MV-4-11 (cell line): ENCODE measurements around the gene XYLT1.

Experiments
- DNase-seq: peaks from one replicate; lab custom pipeline; 2025; lab: John Stamatoyannopoulos, UW

XYLT1 gene

DNA sequence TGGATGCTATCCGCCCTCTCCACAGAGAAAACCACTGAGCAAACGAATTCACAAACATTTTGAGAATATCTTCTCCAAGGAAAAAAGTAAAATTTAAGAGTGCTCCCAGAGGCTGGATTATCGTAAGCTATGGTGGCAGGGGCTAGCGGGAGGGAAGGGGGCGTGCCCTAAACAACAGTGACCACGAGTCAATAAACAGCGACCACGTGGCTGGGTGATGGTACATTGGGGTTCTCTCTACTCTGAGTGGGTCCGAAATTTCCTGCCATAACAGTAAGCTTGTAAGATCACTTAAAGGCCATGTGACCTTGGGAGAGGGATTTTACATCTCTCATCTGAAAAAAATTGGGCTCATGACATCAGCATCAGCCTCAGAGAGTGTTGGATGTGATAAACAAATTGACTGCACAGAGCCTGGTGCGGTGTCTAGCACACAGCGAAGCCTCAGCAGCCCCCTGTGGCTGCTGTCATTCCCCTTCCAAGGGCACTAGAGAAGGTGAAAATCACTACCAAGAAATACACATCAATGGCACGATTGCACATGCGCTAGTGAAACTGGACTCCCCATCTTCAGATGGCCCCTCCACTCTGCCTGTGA is 213.2 kb downstream of the XYLT1 start:
- DNase-seq = no peak

DNA sequence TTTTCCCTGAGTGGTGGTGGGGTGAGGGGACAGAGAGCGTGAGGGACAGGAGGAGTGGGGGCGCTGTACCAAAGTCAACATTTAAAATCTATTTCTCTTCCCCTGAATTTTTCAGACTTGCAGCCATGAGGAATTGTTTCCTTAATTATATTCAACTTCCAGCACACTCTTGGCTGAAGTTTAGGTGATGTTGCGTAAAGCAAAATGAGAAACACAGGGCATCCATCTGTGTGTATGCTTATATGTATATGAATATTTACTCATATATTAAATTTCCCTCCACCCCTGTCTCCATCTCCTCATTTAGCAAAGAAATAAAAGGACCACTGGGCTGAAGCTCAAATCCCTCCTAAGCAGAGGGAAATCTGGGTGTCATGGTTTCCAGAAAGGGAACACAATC is 218.1 kb downstream of the XYLT1 start:
- DNase-seq = no peak

DNA sequence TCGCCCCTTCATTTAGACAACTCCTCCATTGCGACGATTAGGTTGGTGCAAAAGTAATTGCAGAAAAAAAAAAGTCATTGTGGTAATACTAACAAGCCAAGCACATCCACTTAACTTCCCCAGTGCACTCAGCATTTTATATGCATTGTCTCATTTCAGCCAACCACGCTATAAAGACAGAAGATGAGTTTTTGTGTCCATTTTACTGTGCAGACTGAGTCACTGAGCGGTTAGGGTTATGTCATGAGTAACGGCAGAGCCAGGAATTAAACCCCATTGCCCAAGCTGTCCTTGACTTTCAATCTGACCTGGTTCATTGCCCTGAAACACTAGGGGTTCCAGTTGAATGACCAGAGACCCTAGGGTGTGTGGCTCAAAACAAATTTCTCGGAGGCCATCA is 218.7 kb downstream of the XYLT1 start:
- DNase-seq = peak; percentile 55

DNA sequence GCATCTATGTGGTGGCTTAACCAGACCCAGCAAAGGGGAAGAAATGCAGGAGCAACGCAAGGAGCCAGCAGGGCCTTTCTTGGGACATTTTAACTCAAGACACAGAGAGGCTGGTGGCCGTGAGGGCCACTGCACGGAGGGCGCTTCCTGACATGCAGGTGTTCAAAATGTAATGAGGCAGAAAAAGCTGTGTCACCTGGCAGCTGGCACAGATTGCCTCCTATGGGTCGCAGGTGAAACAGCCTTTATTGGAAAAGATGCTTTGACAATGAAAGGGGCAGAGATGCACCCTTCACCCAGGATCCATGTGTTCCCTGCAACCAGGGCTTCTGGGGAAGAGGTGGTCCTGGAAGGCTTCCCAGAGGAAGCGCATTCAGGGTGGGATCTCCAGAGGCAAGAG is 219.3 kb downstream of the XYLT1 start:
- no peak for DNase-seq

DNA sequence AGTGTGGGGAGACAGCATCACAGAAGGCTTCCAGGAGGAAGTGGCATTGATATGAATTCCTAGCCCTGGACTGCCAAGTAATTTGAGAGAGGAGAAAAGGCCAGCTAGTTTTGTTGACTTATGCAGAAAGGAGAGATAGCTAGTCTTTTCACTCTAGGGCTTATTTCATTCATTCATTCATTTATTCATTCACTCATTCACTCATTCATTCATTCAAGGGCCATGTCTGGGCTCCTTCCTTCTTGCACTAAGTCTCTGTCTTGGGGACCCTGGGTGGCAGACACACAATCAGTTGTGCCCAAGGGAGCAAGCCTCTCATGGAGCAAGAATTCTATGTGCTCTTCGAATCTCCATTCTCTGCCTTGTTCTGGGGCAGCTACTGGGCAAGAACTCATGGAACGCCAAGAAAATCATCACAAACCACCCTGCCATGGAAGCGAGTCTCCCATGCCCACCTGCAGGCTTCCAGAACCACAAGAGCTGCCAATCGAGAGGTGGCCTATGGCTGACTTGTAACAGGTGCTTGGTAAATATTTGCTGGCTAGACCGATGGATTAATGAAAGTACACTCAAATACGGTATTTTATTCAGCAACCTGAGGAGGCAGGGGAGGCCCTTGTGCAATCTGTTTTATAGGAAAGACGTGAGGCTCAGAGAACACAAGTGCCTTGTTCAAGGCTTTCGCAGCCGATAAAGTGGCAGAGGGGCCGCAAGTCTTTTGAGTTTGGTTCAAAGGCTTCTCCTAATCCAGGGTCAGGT is 223.6 kb downstream of the XYLT1 start:
- DNase-seq = no peak

- DNase-seq = no peak
These were observed 224.4 kb downstream of the XYLT1 start for GRCh38 chr16:17246268-17246885.

DNA sequence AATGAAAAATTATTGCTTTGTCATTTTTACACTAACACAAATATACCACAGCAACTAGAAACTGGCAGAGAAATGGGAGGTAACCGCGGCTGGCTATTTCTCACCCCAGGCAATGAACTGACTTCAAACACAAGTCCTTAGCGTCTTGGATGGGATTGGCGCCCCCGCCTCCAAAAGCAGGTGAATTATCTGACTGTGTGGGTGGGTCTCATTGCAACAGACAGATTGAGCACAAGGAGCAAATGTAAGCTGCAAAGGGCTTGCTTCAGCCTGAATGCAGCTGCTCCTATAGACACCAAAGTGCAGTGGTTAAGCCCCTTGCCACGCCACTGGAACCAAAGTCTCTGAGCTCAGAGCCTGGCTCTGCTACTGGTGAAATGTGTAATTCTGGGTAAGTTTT is 225.0 kb downstream of the XYLT1 start:
- DNase-seq = no peak

- DNase-seq = no peak
These were observed 225.7 kb downstream of the XYLT1 start for GRCh38 chr16:17244872-17245551.

- no peak for DNase-seq
These were observed 229.4 kb downstream of the XYLT1 start for GRCh38 chr16:17241264-17241835.

DNA sequence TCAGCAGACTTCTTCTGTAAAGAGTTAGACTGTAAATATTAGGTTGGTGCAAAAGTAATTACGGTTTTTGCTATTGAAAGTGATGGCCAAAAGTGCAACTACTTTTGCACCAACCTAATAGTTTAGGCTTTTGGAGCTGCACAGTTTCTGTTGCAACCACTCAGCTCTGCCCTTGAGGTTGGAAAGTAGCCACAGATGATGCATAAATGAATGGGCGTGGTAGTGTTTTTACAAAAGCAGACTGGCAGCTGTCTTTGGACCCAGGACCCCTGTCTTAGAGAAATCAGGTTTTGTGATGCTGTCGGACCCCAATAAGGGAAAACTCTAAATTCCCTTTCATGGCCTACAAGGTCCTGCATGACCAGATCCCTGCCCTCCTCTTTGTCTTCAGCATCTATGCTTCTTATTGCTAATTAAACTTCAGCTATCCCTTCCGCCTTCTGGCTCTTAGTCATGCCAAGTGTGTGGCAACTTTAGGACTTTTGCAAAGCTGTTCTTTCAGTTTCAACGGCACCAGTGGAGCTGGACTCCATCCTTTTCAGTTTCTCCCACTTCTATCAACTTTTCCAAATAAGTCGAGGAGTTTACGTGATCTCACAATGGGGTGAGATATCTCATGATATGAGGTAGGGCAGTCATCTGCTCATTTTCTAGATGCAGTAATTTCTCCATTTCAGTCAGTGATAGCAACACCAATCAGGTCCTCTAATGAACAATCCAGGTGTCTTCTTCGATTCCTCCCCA is 232.3 kb downstream of the XYLT1 start:
- peak; percentile 60 for DNase-seq

DNA sequence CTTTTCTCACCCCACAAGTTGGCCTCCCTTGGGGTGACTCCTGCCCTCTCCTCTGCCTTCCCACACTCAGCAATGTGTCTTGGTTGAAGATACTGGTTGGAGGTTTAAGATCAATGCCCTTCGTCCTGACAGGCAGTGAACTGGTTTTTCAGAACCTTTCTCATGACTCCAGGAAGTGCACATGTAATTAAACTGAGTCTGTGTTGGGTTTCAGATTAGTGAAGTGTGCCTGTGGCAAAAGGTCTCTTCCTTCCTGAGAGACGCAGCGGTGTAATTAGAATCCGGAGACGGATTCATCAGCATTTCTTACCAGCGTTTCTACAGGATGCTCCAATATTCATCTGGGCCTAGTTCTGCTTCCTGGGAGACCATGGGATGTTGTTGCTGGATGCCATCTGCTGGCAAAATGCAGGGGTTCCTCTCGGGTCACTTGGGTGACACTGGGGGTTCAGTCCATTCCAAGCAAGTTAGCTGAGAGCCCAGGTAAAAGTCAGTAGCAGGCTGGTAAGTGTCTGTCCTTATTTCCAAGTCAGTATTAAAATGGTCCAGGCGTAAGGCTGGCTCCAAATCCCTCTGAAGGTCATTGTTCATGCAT is 233.3 kb downstream of the XYLT1 start:
- no peak for DNase-seq

DNA sequence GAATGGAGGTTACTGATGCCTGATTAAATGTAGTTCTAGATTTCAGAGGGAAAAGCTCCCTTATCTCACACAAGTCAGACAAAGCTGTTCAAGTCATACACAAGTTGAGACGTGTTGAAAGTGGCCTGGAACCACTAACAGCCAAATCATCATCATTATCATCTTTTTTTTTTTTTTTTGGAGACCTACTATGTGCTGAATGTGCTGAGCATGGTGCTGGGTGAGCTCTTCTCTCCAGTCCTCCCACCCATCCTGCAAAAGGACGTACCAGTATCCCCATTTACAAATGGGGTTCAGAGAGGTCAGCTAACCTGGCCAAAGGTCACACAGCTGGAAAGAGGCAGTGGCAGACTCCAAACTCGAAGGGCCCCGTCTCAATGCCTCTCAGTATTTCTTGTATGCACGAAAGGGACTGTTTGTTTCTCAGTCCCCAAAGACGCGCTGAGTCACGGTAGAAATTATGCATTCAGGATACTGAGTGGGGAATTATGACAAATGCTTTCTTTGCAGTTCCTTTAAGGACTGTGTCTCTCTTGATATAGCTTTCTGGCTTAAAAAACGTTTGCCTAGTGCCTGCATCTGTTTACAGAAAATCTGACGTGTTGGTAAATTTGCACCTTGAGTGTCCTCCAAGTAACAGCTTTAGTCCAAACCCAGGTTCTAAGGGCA is 235.5 kb downstream of the XYLT1 start:
- DNase-seq = no peak

DNA sequence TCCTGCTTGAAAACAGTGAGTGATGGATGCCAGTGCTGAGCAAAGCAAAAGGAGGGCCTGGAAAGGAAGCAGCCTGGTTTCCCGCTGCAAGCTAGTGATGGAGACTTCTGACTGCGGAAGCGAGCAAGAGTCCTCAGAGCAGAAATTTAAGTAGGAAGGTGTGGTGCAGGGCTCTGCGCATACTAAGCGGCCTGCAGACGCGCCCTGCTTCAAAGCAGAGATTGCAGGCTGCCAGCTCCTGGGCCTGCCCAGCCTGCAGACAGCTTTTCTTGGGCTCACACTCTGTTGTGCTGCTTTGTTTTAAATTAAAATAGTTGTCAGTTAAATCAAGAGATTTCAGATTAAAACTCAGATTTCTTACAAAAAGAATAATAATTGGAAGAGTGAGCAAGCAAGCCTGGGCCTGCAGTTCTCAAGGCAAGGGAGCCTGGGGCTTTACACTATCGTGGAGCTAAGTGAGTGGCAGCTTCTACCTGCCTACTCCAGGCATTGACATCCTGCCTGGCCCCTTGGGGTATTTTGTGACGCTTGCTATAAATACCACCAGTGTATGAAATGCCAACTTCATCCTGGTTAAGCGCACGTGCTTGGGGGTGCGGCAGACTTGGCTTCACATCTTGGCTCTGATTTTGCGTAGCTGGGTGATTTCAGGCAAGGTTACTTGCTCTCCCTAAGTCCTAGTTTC is 237.3 kb downstream of the XYLT1 start:
- DNase-seq = no peak

DNA sequence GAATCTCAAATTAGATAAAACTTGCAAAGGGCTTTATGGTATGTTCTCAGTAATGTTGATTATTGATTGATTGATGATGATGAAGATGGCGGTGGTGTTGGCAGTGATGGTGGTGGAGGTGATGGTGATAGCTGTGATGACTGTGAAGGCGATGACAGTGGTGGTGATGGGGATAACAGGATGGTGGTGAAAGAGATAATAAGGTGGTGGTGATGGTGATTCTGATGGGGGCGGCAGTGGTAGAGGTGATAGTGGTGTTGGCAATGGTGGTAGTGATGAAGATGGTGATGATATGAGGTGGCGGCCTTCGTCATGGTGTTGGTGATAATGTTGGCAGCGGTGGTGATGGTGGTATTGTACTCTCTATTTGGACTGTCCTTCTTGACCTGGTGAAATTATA is 238.3 kb downstream of the XYLT1 start:
- DNase-seq = no peak

GRCh38 chr16:17231972-17232371 is 238.8 kb downstream of the XYLT1 start:
- DNase-seq = no peak

- DNase-seq = no peak
These were observed 239.7 kb downstream of the XYLT1 start for GRCh38 chr16:17230932-17231581.

GRCh38 chr16:17229766-17230165 is 241.0 kb downstream of the XYLT1 start:
- DNase-seq = peak; percentile 3

- no peak for DNase-seq
These were observed 241.6 kb downstream of the XYLT1 start for GRCh38 chr16:17229131-17229530.

- DNase-seq = no peak
These were observed 242.1 kb downstream of the XYLT1 start for GRCh38 chr16:17228708-17229055.
